ENCODE results near the gene SELL. TPM values are rescaled to one million over a fixed set of nuclear protein-coding genes. Genes with fewer than 3 reads are reported as not detected.
"Not testable (repeated sequence)": the region's sequence is repeated elsewhere in the genome, so short reads cannot be mapped to it uniquely, and the experiment has no call there.

Gene SELL
- total RNA-seq, 1 donor from 2014 or later: not detected

DNA sequence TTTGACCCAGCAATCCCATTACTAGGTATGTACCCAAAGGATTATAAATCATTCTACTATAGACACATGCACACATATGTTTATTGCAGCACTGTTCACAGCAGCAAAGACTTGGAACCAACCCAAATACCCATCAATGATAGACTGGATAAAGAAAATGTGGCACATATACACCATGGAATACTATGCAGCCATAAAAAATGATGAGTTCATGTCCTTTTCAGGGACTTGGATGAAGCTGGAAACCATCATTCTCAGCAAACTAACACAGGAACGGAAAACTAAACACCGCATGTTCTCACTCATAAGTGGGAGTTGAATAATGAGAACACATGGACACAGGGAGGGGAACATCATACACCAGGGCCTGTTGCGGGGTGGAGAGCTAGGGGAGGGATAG, 41.2 kb downstream of the SELL start:
- not testable (repeated sequence) for DNase-seq (ENCODE audit: low read depth)

DNA sequence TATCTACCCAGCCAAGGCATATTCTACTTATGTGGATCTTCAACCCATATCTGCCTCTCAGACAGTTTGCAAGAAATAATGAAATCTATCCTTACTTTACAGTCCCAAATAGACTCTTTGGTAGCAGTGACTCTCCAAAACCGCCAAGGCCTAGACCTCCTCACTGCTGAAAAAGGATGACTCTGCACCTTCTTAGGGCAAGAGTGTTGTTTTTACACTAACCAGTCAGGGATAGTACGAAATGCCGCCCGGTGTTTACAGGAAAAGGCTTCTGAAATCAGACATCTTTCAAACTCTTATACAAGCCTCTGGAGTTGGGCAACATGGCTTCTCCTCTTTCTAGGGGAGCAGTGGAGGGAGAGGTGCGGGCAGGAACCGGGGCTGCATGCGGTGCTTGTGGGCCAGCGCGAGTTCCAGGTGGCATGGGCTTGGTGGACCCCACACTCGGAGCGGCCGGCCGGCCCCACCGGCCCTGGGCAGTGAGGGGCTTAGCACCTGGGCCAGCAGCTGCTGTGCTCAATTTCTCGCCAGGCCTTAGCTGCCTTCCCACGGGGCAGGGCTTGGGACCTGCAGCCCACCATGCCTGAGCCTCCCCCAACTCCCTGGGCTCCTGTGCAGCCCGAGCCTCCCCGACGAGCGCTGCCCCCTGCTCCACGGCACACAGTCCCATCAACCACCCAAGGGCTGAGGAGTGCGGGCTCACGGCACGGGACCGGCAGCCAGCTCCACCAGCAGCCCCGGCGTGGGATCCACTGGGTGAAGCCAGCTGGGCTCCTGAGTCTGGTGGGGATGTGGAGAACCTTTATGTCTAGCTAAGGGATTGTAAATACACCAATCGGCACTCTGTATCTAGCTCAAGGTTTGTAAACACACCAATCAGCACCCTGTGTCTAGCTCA, 43.5 kb downstream of the SELL start:
- DNase-seq (ENCODE audit: low read depth): not testable (repeated sequence)

DNA sequence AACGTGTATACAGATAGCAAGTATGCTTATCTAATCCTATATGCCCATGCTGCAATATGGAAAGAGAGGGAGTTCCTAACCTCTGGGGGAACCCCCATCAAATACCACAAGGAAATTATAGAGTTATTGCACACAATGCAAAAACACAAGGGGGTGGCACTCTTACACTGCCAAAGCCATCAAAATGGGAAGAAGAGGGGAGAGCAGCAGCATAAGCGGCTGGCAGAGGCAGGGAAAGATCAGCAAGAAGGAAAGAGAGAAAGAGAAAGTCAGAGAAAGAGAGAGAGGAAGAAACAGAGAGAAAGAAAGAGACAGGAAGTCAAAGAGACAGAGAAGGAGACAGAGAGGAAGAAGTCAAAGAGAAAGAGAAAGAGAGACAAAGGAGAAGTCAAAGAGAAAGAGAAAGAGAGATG, 44.2 kb downstream of the SELL start:
- not testable (repeated sequence) for DNase-seq (ENCODE audit: low read depth)

DNA sequence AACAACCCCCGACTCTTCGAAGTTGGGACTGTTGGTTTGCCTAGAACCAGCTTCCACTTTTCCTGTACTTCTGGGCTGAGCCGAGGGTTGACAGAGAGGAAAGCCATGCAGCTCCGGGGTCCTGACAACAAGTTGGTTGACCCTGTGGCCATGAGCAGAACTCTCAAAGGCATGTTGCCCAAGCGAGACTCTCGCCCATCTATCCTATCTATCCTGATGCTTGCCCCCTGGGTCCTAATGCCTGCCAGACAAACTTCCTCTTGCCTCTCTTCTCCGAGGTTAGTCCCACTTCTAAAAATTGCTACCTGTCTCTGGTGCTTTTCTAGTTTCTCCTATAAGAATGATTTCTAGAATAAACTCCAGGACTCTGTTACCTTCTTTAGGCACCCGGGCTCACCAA, 48.7 kb downstream of the SELL start:
- not testable (repeated sequence) for DNase-seq (ENCODE audit: low read depth)

DNA sequence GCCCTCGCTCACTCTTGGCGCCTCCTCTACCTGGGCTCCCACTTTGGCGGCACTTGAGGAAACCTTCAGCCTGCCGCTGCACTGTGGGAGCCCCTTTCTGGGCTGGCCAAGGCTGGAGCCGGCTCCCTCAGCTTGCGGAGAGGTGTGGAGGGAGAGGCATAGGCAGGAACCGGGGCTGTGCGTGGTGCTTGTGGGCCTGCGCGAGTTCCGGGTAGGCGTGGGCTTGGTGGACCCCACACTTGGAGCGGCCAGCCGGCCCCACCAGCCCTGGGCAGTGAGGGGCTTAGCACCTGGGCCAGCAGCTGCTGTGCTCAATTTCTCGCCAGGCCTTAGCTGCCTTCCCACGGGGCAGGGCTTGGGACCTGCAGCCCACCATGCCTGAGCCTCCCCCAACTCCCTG, 50.4 kb downstream of the SELL start:
- DNase-seq (ENCODE audit: low read depth): not testable (repeated sequence)

DNA sequence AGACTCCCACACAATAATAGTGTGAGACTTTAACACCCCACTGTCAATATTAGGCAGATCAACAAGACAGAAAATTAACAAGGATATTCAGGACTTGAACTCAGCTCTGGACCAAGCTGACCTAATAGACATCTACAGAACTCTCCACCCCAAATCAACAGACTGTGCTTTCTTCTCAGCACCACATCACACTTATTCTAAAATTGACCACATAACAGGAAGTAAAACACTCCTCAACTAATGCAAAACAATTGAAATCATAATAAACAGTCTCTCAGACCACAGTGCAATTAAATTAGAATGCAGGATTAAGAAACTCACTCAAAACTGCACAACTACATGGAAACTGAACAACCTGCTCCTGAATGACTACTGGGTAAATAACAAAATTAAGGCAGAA, 52.6 kb downstream of the SELL start:
- not testable (repeated sequence) for DNase-seq (ENCODE audit: low read depth)

DNA sequence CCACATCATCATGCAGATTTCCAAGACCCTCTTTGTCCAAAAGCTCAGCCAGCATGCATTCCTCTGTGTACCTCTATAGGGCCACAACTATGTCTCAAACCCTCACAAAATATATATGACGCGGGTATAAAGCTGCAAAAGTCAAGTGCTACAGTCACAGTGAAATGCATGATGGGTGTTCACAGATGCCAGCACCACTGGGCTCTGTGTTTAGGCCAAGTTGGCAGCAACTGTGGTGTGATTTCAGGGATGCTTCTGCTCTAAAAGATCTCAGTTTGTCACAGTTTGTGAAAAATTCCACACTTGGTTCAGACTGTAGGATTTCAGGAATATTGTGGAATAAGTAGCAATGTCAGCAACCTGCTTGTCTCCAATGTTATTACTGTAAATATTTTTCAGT, 57.5 kb downstream of the SELL start:
- DNase-seq (ENCODE audit: low read depth): no peak

DNA sequence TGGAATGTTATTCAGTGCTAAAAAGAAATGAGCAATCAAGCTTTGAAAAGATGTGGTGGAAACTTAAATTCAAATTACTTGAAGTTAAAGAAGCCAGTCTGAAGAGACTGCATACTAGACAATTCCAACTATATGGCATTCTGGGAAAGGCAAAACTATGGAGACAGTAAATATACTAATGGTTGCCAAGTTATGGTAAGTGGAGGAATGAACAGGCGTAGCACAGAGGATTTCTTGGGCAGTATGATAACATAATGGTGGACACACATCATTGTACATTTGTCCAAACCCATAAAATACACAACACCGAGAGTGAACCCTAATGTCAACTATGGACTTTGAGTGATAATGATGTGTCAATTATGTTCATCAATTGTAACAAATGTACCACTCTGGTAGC, 60.4 kb downstream of the SELL start:
- no peak for DNase-seq (ENCODE audit: low read depth)

DNA sequence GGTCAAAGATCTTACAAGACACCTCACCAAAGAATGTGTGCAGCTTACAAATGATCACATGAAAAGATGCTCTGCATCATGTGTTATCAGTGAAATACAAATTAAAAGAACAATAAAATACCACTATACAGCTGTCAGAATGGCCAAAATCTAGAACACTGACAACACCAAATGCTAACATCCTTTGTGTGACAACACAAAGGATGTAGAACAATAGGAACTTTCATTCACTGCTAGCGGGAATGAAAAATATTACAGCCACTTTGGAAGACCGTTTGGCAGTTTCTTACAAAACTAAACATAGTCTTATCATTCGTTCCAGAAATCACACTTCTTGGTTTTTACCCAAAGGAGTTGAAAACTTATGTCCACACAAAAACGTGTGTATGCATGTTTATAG, 60.9 kb downstream of the SELL start:
- no peak for DNase-seq (ENCODE audit: low read depth)

DNA sequence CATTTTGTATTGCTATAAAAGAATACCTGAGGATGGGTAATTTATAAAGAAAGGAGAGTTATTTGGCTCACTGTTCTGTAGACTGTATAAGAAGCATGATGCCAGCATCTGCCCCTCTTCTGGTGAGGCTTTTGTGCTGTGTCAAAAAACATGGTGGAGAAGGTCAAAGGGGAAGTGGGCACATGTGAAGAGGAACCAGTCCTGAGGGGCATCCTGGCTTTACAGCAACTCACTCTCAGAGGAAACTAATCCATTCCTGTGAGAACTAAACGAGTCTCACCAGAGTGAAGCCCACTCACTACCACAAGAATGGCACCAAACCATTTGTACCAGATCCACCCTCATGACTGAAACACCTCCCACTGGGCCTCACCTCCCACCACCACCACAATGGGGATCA, 62.7 kb downstream of the SELL start:
- no peak for DNase-seq (ENCODE audit: low read depth)

DNA sequence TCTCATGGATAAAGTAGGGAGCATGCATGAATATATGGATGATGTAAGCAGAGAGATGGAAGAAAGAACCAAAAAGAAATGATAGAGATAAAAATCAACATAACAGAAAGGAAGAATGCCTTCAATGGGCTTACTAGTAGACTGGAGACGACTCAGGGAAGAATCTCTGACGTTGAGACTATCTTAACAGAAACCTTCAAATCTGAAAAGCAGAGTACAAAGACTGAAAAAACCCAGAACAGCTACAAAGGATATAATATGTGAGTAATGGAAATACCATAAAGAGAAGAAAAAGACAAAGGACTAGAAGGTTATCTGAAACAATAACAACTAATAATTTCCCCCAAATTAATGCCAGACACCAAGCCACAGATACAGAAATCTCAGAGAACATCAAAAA, 63.2 kb downstream of the SELL start:
- DNase-seq (ENCODE audit: low read depth): no peak

DNA sequence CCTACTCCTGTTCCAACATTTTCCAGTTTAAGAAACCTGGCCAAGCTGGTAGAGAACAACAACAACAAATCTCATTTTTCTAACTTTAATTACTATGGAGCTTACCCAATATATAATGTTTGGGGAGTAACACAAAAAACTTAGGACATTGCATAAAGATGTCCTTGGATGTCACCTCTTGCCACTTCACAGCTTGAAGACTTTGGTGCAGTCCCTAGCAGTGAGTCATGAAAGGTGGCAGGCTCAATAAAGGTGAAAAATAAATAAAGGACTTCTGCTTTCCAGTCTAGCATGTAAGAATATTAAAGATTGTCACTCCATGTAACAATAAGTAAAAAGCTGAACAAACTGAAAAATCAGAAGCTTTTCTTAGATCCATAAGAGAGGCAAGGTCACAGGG, 63.9 kb downstream of the SELL start:
- DNase-seq (ENCODE audit: low read depth): no peak

DNA sequence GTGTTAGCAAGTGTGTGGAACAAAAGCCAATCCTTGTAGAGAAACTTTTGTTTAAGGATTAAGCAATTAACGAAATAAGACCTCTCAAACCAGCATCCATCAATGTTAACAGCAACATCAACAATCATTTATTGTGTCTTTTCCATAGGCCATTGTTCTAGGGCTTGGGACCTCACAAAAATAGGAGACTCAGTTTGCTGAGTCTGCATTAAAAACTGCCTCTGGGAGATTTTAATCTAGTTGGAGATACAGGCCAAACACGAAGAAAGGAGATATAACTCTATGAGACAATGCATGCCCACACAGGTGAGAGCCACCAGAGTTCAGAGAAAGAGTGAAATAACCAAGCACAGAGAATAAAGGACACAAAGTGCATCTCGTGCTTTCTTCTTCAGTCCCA, 67.1 kb downstream of the SELL start:
- no peak for DNase-seq (ENCODE audit: low read depth)

Other genes with a start within 250 kb of the SELL start
- gene SLC19A2, start 225.7 kb downstream of the SELL start, total RNA-seq: 11.2 and 14.6 TPM in 2 replicates
- not detected in 2 replicates for gene F5, start 125.1 kb downstream of the SELL start, total RNA-seq
- gene SELP, start 81.5 kb downstream of the SELL start, total RNA-seq: not detected in 2 replicates
- gene SELE, start 22.5 kb upstream of the SELL start, total RNA-seq: not detected in 2 replicates
- 4.6 and 5.6 TPM in 2 replicates for gene METTL18, start 83.3 kb upstream of the SELL start, total RNA-seq
- gene SCYL3, start 182.3 kb upstream of the SELL start, total RNA-seq: 5.4 and 6.7 TPM in 2 replicates

Data from myocyte (in vitro differentiated cells).